ENCODE results near the gene TSHZ3.

TSHZ3 gene

DNA sequence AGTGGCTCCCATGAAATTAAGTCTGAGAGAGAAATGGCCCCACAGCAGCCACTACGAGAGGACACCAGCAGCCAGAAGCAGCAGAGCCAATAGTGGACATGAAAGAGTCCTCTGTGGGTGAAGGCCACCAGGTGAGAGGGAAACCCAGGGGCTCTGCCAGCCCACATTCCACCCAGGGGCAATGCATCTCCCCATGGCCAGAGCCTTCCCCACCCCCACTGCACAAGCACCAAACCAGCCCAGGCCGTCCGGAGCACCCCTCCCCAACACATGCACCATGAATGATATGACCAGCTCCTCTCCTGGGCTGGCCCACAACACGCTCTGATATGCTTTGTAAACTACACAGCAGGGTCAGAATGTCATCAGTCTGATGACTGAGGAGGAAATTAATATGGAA, 66.9 kb downstream of the TSHZ3 start:
- DNase-seq: no peak

DNA sequence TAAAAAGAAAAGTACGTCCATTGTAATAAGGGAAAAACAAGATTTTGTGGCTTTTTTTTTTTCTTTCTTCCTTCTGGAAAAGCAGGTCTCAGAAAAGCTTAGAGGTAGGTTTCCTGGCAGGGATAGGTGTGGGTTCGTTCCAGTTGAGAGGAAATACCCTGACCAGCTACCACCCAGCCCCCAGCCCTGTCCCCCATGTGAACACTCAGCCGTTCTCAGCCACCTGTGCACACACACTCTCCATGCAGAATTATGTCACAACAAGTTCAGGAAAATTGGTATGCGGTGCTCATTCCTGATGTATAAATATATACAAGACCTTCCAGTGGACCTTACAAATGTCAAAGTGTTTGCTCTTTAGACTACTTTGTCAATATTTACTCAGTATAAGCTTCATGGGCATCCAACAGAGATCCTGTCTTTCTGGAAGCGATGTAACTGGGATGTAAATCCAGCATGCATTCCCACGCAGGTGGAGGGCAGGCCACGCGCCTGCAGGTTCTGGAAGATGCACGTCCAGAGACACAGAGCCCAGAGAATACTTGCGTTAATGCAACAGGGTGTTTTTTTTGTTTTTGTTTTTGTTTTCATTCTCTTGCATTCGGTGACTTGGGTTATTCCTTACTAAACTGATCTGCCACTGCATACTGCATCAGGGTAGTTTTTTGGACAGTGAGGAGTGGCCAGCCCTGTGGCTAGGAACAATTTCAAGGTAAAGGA, 68.8 kb downstream of the TSHZ3 start:
- DNase-seq: no peak

DNA sequence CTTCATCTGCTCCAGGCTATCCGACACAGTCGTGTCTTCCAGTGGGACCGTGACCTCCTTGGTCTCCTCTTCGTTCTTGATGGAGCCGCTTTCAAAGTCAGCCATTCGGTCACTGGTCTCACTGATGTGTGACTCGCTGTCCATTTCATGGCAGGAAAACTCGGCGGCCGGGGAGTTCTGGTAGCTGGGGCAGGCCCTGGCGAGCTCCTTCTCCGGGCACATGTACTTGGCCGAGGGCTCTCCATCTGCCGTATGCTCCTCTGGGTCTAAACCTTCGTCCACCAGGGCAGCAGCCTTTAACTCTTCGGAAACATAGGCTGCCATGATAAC, 69.8 kb downstream of the TSHZ3 start:
- no peak for DNase-seq

DNA sequence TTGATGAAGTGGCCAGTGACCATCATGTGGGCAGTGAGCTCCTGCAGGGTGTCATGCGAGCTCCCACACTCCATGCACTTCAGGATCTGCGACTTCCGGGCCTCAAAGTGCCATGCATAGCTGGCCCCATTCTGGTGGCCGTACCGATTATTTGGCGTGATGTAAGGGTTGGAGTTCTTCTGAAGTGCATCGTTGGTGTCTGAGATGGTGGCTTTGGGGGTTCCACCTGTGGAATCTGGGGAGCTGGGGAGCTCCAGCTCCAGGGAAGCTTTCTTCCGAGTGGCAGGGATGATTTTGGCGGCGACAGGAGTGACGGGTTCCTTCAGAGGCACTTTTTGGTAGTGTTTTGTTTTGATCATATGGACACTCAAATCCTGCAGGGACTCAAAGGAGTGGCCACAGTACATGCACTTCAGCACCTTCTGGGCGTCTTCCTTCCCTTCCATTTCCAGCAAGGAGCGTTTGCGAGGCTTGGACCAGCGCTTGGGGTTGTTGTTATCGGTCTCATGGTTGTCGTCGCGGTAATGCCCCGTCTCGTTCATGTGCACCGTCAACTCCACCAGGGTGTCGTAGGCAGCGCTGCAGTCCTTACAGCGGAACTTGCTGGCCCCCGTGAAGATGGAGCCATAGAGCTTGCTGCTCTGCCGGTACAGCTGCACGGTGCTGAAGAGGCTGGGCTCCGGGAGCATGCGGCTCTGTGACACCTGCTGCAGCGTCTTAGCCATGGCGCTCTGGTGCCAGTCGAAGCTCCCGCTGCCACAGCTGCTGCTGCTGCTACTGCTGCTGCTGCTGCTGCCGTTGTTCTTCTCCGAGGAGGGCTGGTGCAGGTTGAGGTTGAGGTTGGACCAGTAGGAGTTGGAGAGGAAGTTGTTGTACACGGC, 70.4 kb downstream of the TSHZ3 start:
- no peak for DNase-seq

DNA sequence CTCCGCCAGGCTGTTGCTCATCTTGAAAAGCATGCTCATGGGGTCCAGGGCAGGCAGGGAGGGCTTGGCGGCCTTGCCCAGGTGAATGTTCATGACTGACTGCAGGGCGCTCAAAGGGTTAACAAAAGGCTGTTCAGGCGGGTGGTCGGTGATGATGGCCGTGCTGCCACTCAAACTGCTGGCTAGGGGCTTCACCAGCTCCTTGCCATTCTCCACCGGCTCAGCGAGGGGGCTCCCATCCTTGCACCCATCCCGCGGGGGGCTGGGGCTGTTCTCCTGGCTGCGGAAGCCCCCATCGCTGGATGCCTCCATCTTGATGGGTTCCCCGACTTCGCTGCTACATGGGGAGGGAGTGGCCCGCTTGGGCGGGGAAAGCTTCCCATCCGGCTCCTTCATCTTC, 71.7 kb downstream of the TSHZ3 start:
- DNase-seq: no peak

DNA sequence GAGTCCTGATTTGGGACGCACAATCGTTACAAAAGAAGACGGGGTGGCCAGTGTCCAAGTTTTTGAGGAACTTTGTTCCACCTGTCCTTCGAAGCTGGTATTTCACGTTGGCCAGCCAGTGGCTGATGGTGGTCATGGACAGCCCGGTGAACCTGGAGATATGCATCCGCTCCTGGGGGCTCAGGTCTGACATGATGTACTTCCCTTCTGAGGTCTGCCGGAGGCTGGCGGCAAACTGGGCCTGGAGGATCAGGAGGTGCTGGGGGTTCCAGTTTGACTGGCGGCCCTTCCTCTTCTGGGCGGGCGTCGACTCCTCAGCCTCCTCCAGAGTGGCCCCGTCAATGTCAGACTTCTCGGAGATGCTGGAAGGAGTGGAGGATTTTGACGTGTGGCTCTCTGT, 72.4 kb downstream of the TSHZ3 start:
- DNase-seq: no peak

DNA sequence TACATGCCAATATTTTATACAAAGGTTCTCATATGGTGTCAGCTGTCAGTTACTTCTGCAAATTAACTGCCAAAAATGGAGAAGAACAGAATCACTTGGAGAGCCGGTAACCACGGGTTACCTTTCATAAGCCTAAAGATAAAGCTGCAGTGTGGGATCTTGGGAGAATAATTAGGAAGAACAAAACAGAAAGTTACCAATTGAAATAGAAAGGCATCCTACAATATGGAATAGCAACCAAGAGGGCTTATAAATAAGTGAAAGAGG, 74.2 kb downstream of the TSHZ3 start:
- DNase-seq: no peak

DNA sequence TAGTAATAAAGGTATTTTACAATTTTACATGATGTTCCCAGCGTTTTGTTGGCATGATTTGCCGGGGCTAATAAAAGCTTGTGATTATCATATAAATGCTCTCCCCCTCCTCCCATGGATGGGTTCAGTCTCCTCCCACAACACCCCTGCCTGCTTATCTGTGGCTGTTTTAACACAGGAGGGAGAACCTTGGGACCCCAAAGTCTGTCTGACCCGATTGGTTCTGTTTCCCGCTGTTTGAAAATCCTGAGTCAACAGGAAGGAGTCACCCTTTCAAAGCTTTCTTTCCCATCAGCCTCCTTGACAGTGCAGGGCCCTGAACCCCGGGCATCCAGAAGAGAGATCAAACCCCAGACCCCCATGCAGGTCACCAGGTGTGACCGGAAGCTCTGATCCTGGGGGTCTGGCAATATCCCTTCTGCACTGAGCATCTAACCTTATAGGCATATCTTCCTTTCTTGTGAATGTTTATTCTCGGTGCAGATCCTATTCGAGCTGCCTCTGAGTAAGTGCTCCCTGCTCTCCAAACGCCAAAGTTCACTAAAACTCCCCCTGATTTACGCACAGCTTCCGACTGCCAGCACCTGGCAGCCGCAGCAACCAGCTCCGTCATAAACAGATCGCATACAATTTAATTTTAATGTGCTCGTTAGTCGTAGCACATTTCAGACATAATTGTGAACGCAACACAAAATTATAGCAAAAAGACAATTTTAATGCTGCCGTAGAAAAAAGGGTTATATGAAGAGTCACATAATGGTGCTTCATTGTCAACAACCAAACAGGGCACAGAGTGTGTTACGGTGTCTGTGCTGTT, 74.8 kb downstream of the TSHZ3 start:
- no peak for DNase-seq

DNA sequence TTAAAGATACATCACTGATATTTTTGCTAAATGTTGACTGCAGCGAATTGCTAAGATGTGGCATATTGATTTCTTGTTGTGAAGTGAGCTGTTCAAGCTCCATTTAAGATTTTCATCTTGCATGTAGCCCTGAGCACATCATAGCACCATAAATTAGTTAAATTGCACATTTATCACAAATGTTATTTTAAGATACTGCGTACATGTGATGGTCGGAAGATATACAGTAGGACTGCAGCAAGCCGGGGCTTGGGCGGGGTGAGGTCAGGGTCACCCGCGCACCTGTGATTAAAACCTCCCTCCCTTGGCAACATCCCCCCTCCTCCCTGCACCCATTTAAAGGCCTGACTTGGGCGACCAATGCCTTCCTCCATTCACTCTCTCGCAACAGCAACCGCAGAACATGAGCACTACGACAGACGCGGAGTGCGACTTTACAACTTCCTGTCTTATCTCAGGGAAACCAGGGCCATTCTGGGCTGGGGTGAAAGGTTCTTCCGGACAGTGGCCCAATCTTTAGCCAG, 76.6 kb downstream of the TSHZ3 start:
- no peak for DNase-seq

DNA sequence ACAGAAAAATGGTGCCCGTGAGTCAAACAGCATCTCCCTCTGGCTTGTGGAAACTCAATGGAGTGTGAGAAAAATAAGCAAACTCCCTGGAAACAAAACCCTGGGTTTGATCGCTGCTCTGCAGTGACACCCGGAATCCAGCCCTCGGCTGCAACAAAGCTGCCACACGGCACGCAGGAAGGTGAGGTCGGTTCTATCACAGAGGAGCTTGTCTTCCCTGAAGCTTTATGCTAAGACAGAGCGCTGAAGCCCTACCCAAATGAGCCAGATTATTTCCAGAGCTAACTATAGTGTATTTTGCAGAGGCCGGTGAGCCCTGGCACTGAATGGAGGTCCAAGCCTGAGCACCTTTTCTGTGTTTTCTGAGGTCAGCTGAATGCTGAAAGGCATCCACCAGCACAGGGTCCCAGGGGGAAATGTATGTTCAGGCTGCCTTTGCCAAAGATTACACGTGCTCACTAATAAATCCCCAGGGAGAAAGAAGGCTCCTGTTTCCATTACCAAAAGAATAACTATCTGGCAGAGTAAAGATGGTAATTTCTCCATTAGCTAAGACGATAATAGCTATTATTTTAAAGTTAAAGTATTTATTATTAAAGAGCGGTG, 77.8 kb downstream of the TSHZ3 start:
- no peak for DNase-seq

DNA sequence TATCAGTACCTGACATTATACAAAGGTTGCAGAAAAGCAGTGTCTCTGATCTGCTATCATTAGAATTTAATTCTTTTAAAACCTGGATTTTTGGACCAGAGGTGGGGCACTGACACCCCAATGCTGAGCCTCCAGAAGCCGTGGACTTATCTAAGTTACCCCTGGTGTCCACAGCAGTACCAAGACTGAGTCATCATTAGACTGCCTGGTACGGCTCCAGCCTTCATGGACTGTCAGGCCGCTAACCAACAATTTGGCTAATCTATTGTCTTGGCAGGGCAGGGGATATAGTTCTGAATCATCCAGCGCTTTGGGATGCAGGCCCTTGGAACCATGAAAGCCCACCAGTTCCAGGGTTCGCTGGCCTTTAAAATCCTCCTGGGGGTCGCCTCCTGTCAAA, 78.3 kb downstream of the TSHZ3 start:
- DNase-seq: no peak

DNA sequence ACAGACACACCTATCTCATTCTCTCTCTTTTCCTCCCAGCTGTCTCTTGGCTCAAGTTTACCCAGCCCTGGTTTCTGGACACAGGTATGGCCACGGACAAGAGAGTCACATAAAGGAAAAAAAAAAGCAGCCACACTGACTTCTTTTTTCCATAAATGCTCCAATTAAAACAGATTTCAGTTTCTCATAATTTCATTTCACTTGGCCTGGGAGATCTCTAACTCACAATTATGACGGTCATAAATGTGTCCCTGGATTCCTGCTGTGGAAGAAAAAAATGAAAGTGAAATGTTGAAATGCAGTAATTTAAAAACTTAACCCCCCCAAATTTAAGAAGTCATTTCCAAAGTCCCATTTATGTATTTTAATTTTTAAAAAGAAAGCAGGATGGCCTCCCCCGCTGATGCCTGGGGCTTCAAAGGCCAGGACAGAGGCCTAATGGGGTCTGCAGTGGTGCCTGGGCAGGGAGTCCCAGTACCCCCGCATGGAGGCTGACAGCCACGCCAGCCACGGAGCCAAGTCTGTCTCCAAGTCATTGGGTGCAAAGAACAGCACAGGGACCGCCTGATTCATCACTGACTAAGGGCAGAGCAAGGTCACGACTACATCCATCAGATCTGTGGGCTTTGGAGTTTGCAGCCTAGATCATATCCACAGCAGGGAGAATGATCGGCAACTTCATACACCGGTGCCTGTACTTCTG, 79.7 kb downstream of the TSHZ3 start:
- DNase-seq: no peak

DNA sequence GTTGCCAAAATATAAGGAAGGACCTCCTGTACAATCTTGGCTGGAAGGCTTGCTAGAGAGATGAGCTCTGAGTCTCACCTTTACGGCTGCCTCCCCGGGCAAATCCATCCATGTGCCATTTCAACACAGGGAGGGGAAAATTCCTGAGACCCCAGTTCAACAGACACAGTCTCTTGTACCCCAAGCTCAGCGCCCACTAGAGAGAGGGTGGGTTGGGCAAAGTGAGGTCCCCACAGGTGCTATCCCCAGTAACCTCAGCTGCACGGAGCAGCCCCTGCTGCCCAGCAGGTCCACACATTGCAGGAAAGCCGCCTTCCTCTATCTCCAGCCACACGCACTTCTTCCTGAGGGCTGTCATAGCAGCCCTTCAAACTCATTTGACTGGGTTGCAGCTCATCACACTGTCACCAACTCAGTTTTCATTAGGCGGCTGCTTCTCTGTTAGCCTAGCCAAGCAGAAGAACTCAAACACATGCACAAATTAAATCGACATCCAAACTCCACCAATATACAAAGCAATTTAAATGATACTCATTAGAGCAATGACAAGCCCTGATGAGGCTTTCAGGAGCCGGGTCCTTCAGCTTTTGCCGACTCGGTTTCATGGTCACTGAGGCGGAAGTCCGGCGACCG, 80.4 kb downstream of the TSHZ3 start:
- no peak for DNase-seq

DNA sequence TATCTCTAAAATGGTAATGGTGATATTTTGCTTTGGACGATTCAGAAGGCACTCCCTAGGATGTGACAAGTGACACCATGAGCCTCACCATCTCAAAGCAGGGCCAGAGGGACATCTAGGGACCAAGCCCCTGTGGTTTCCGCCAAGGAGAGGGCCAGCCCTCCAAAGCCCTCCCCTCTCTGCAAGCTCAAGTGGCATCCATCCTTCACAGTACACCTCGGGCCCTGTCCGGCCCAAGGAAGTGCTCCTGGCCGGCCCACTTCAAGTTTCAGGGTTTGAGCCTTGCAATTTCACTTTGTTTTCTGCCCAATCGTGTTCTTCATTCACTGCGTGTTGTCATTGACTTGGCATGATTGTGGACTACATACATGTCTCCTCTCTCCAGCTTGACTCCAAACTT, 82.5 kb downstream of the TSHZ3 start:
- no peak for DNase-seq

DNA sequence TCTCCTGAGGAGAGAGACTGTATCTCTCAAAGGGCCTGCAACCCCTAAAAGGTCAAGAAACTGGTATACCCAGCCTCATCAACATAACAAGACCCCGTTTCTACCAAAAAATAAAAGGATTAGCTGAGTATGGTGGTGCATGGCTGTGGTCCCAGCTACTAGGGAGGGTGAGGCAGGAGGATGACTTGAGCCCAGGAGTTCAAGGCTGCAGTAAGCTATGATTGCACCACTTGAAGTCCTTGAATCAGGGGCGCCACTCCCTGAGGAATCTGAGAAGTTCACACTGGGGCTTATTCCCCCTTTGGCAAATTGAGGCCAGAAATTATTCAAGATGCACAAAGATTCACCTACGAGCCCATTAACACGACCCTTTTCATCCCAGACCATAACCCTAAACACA, 83.0 kb downstream of the TSHZ3 start:
- no peak for DNase-seq

DNA sequence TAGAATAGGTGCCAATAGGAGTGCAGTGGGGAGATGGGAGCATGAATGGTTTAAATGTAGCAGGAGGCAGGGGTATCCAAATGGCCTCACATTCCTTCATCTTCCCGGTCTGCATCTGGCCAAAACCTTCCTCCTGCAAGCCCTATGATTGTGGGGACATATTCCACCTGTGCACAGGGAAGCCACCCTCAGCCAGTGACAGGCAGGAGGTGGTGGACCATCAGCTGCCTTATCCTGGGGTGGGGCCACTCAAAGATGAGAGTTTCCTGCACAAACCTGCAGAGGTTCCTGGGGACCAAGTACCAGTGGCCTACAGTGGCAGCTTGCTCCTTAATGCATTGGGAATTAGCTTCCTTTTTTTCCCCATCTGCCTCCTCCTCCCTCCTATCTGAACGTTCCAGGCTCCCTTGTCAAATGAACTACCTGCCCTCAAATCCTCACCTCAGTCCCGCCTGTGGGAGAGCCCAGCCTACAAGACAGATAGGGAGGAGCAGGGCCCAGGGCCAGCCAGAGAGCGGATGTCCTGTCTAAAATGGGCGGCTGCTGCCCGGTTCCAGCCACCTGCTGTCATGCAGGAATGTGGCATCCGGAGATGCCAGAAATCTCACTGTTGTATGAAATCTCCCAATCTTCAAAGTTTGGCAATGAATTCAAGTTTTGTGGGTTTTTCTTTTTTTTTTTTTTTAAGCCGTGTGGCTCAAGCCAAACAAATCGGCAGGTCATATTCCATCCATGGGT, 85.0 kb downstream of the TSHZ3 start:
- DNase-seq: no peak

DNA sequence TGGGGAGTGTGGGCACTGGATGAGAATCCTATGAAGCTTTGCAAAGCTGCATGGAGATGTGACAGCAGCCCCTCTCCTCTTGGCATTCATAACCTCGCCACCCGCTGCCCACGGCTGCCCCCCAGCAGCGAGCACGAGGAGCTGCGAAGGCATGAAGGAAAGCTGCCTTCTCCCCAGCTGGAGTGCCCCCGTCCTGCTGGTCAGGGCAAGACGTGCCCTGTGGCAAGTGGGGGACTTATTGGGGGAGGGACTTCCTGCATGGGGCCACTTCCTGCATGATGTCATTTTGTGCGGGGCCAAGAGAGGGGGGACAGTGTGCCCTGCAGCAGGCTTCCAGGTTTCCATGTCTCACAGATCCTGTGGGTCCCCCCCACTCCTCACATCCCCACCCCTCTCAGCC, 85.9 kb downstream of the TSHZ3 start:
- no peak for DNase-seq

DNA sequence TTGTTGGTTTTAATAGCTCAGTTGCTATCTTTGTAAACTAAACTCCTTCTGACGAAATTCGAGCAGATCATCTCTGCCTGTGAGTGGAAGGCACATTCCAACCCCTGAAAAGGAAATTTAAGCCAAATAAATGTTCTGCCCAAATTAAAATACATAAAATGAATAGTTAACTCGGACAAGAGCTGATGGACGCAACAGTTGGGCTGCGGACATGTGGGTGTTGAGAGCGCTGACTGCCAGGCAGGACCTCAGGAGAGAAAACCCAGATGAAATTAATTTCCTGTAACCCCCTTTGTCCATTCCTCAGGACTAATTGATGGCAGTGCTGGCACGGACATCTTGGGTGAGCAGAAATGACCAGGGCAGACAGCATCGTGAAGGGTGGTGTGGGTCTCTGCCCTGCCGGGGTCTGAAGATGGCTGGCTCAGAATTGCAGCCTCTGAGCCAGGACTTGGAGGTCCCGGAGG, 86.5 kb downstream of the TSHZ3 start:
- no peak for DNase-seq

DNA sequence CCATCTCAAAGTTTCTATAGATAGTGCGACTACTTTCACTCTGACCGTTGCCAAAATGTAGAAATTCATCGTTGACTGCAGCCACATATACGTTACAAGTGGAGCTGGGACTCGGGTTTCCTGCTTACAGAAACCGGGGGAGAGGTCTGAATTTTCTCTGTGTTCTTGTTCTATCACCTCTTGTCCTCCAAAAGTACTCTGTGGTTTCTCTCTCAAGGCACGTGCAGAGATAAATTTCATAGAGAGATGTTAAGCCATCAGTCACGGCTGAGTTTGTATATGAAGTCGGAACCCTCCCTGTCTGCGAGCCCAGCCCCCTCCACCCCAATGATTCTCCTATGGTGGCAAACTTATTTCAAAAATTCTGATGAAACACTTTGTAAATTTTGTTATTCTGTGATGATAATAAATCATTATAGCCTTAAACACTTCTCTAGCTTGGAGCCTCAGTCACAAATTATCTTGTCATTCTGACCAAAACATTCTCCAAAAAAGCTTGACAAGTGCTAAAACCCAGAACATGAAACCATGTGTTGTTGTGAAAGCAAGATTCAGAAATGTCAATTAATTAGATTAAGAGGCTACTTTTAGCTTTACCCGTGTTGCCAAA, 87.5 kb downstream of the TSHZ3 start:
- no peak for DNase-seq

DNA sequence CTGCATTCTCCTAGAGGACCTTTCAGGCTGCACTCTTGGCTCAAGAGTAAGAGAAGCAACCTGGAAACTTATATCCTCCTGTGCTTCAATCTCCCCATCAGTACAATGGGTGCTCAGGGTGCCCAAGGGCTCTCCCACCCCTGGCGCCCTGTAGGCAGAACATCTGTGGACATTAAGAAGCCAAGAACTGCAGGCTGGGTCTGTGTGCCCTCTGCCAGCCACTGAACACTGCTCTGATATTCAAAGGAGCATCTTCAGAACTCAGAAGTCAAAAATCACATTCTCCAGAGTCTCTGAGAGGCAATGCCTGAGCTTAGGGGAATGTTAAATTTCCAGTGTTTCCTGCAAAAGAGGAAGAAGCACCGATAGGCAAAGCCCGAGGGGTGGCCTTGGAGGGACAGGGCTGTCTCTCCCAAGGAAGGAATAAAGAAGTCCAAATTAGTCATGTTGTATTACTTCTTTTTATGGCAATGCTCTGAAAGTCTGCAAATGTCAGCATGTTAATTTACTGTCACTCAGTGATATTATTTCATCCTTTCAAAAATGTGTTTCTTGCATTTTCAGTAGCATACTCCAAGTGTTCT, 88.1 kb downstream of the TSHZ3 start:
- DNase-seq: no peak
